H9 (cell line): ENCODE measurements around the gene C19orf81. TPM values are rescaled to one million over a fixed set of nuclear protein-coding genes. Genes with fewer than 3 reads are reported as not detected.

Experiments
- DNase-seq: peaks from one replicate; pipeline ENCODE4 v3.0.0-alpha.2; 2017
- H2AFZ ChIP-seq: one replicate; pipeline ENCODE4 v1.6.1; 2013; ENCODE audit warnings: mild to moderate bottlenecking, low read length, control low read depth, moderate library complexity
- H2AK5ac ChIP-seq: 2 replicates; pipeline ENCODE4 v1.6.1; 2013; ENCODE audit warnings: low read length, control low read depth, mixed read lengths; ENCODE audit not compliant: insufficient read length
- H2BK120ac ChIP-seq: one replicate; pipeline ENCODE4 v1.6.1; 2013; ENCODE audit warnings: low read depth, mild to moderate bottlenecking, low read length, control low read depth, inconsistent platforms; ENCODE audit not compliant: poor library complexity, severe bottlenecking
- H2BK12ac ChIP-seq: 2 replicates; pipeline ENCODE4 v1.6.1; 2013; ENCODE audit warnings: low read length, control low read depth, mixed read lengths, low read depth; ENCODE audit not compliant: insufficient read length
- H2BK15ac ChIP-seq: 2 replicates; pipeline ENCODE4 v1.6.1; 2013; ENCODE audit warnings: low read depth, low read length, control low read depth
- H2BK20ac ChIP-seq: one replicate; pipeline ENCODE4 v1.6.1; 2013; ENCODE audit warnings: low read depth, mild to moderate bottlenecking, low read length, control low read depth, inconsistent platforms; ENCODE audit not compliant: poor library complexity, severe bottlenecking
- H2BK5ac ChIP-seq: 2 replicates; pipeline ENCODE4 v1.6.1; 2013; ENCODE audit warnings: low read length, control low read depth, mixed read lengths; ENCODE audit not compliant: insufficient read length
- H3K14ac ChIP-seq: 2 replicates; pipeline ENCODE4 v1.6.1; 2013; ENCODE audit warnings: low read length, control low read depth; ENCODE audit not compliant: insufficient read depth
- H3K18ac ChIP-seq: 2 replicates; pipeline ENCODE4 v1.6.1; 2013; ENCODE audit warnings: low read depth, mild to moderate bottlenecking, mixed read lengths, low read length, control low read depth; ENCODE audit not compliant: insufficient read length
- H3K23ac ChIP-seq: 2 replicates; pipeline ENCODE4 v1.6.1; 2013; ENCODE audit warnings: low read length, control low read depth, mixed read lengths, low read depth; ENCODE audit not compliant: insufficient read length
- H3K23me2 ChIP-seq: 2 replicates; pipeline ENCODE4 v1.6.1; 2013; ENCODE audit warnings: low read depth, mild to moderate bottlenecking, mixed read lengths, low read length, control low read depth; ENCODE audit not compliant: insufficient read length, poor library complexity, severe bottlenecking
- H3K27ac ChIP-seq: 2 replicates; pipeline ENCODE4 v1.5.1; 2013; ENCODE audit warnings: low read length, control low read depth, mixed read lengths, low read depth; ENCODE audit not compliant: insufficient read length
- H3K27me3 ChIP-seq: 2 replicates; pipeline ENCODE4 v1.6.1; 2013; ENCODE audit warnings: low read length, control low read depth, inconsistent platforms; ENCODE audit not compliant: insufficient read depth
- H3K4ac ChIP-seq: 2 replicates; pipeline ENCODE4 v1.6.1; 2013; ENCODE audit warnings: low read depth, mild to moderate bottlenecking, control low read depth, inconsistent platforms, low read length, moderate library complexity
- H3K4me1 ChIP-seq: 2 replicates; pipeline ENCODE4 v1.6.1; 2013; ENCODE audit warnings: low read length, control low read depth, inconsistent platforms; ENCODE audit not compliant: insufficient read depth
- H3K4me2 ChIP-seq: 2 replicates; pipeline ENCODE4 v1.6.1; 2013; ENCODE audit warnings: low read length, control low read depth, mixed read lengths; ENCODE audit not compliant: insufficient read length, insufficient read depth
- H3K56ac ChIP-seq: 2 replicates; pipeline ENCODE4 v1.6.1; 2013; ENCODE audit warnings: low read depth, mild to moderate bottlenecking, mixed read lengths, low read length, control low read depth; ENCODE audit not compliant: insufficient read length
- H3K79me1 ChIP-seq: 2 replicates; pipeline ENCODE4 v1.6.1; 2013; ENCODE audit warnings: low read depth, mild to moderate bottlenecking, moderate library complexity, low read length, control low read depth, inconsistent platforms; ENCODE audit not compliant: insufficient read depth, poor library complexity, severe bottlenecking
- H3K79me2 ChIP-seq: 2 replicates; pipeline ENCODE4 v1.6.1; 2013; ENCODE audit warnings: low read length, control low read depth, inconsistent platforms; ENCODE audit not compliant: insufficient read depth
- H3K9ac ChIP-seq: 2 replicates; pipeline ENCODE4 v1.6.1; 2013; ENCODE audit warnings: low read length, control low read depth, mixed read lengths; ENCODE audit not compliant: insufficient read length; ENCODE audit errors: extremely low read depth
- H3K9me3 ChIP-seq: one replicate; pipeline ENCODE4 v1.6.1; 2013; ENCODE audit warnings: low read depth, low read length, inconsistent platforms; ENCODE audit not compliant: control insufficient read depth
- H3T11ph ChIP-seq: one replicate; pipeline ENCODE4 v1.6.1; 2013; ENCODE audit warnings: mild to moderate bottlenecking, low read length, control low read depth, inconsistent platforms
- H4K20me1 ChIP-seq: one replicate; pipeline ENCODE4 v1.6.1; 2013; ENCODE audit not compliant: control insufficient read depth, insufficient read length, insufficient read depth
- H4K5ac ChIP-seq: 2 replicates; pipeline ENCODE4 v1.6.1; 2013; ENCODE audit warnings: low read depth, mild to moderate bottlenecking, mixed read lengths, low read length, control low read depth; ENCODE audit not compliant: insufficient read length
- H4K8ac ChIP-seq: replicated peaks from 2 replicates; pipeline ENCODE4 v1.6.1; 2013; ENCODE audit warnings: low read length, control low read depth, mixed read lengths, low read depth; ENCODE audit not compliant: insufficient read length
- H4K91ac ChIP-seq: 2 replicates; pipeline ENCODE4 v1.6.1; 2013; ENCODE audit warnings: low read depth, mild to moderate bottlenecking, moderate library complexity, mixed read lengths, low read length, control low read depth; ENCODE audit not compliant: insufficient read length
- H3K27ac Mint-ChIP-seq, 3 experiments: 2 replicates in 2 of 3; 3 replicates in 1 of 3; pipeline ENCODE4 v1.8.0; 2020 to 2021; ENCODE audit warnings: mixed read lengths in 3 of 3, mild to moderate bottlenecking in 1 of 3, moderate library complexity in 1 of 3
- H3K27me3 Mint-ChIP-seq: 2 replicates; pipeline ENCODE4 v1.8.0; 2021; ENCODE audit warnings: low read depth, mild to moderate bottlenecking, moderate library complexity, mixed read lengths
- H3K36me3 Mint-ChIP-seq, 3 experiments: 2 replicates in 2 of 3; 3 replicates in 1 of 3; pipeline ENCODE4 v1.8.0; 2020 to 2021; ENCODE audit warnings: low read depth in 3 of 3, mixed read lengths in 3 of 3; ENCODE audit not compliant: insufficient read depth in 1 of 3
- H3K4me1 Mint-ChIP-seq, 2 experiments: 2 replicates each; pipeline ENCODE4 v1.8.0; 2020; ENCODE audit warnings: mixed read lengths in 2 of 2
- H3K4me3 Mint-ChIP-seq, 2 experiments: 2 replicates in 1 of 2; 3 replicates in 1 of 2; pipeline ENCODE4 v1.8.0; 2020 to 2021; ENCODE audit warnings: mild to moderate bottlenecking in 2 of 2, mixed read lengths in 2 of 2, moderate library complexity in 1 of 2
- H3K9me3 Mint-ChIP-seq, 2 experiments: 2 replicates in 1 of 2; 3 replicates in 1 of 2; pipeline ENCODE4 v1.8.0; 2020; ENCODE audit warnings: mild to moderate bottlenecking in 2 of 2, mixed read lengths in 2 of 2, moderate library complexity in 1 of 2
- CTCF ChIP-seq: fragments of 200-600 bp; sonication (generic); conservative IDR thresholded peaks from 3 replicates; pipeline ENCODE4 v1.8.0; 2021; ENCODE audit warnings: antibody characterized with exemption, mild to moderate bottlenecking
- WGBS: extraction: QIAGEN DNeasy Blood & Tissue Kit; methylation state at CpG from one replicate; pipeline ENCODE4 v1.1.7; 2013; ENCODE audit warnings: missing lambda C conversion rate, low lambda C conversion rate, mixed read lengths; ENCODE audit not compliant: insufficient read length; ENCODE audit errors: extremely low coverage; 5-methylcytosine and 5-hydroxymethylcytosine counted together
- total RNA-seq: library from RNA; stranded (reverse); gene quantifications from 2 replicates; pipeline ENCODE4 v1.2.1, GENCODE V29; 2021

The C19orf81 gene
- total RNA-seq, 1 experiment from 2014 or later, result 11.0 TPM

GRCh38 chr19:50659318-50660087 lies 10.3 kb downstream of the C19orf81 start:
- Histone ChIP-seq H3K9me3 (no peaks in the 10 kb centered on the region), H4K91ac (no peak overlapping the region), H3K27me3 (no peaks in the 10 kb centered on the region), H3K18ac (no peak overlapping the region), H3T11ph (no peak overlapping the region), H2BK20ac (no peak overlapping the region), H3K79me1 (no peaks in the 10 kb centered on the region), H3K79me2 (no peaks in the 10 kb centered on the region), H3K4me1 (no peaks in the 10 kb centered on the region; the same call in 1 of the 2 replicates), H4K5ac (no peak overlapping the region), H3K56ac (no peak overlapping the region), H3K4me2 (peak overlapping the region; percentile 95), H3K4ac (no peak overlapping the region), H2AFZ (no peak overlapping the region), H3K9ac (no peak overlapping the region), H4K8ac (no peak overlapping the region), H2BK12ac (no peak overlapping the region), H4K20me1 (no peaks in the 10 kb centered on the region), H3K14ac (no peak overlapping the region), H3K23me2 (peaks cover 16% of the 10 kb centered on the region), H3K27ac (no peak overlapping the region), H2BK120ac (no peak overlapping the region), H2BK5ac (no peak overlapping the region), H3K23ac (no peak overlapping the region), H2AK5ac (no peak overlapping the region), H2BK15ac (no peak overlapping the region)
- H3K27me3 Mint-ChIP-seq, result peaks cover 49% of the 10 kb centered on the region
- H3K4me3 Mint-ChIP-seq, result peak overlapping the region; percentile 86 to 94
- peaks cover 0 to 18% (median 2%) of the 10 kb centered on the region in 3 experiments; a peak in 5 of 7 replicates for H3K36me3 Mint-ChIP-seq
- no peak for TF ChIP-seq CTCF
- peak overlapping the region in 2 of 3 experiments; percentile 61 to 78; a peak in 1 of 7 replicates for H3K27ac Mint-ChIP-seq
- H3K4me1 Mint-ChIP-seq, result peaks cover 16 to 34% of the 10 kb centered on the region in 2 experiments
- no peak for DNase-seq
- H3K9me3 Mint-ChIP-seq, result peaks cover 9 to 12% of the 10 kb centered on the region in 2 experiments
- no CpG with 5 or more reads among the region's 37 CpGs for WGBS
